GM18519 (cell line): Measurements from ENCODE around the gene HIC1.

Experiments used
- ATAC-seq: cut with Tn5 transposase; IDR thresholded peaks from one replicate; pipeline ENCODE4 v1.9.1; 2021; ENCODE audit warnings: mild to moderate bottlenecking, moderate library complexity; ENCODE audit not compliant: unreplicated experiment, low FRiP score

HIC1 gene

GRCh38 chr17:2042933-2043332, 12.0 kb upstream of the HIC1 start:
- ATAC-seq = no peak

DNA sequence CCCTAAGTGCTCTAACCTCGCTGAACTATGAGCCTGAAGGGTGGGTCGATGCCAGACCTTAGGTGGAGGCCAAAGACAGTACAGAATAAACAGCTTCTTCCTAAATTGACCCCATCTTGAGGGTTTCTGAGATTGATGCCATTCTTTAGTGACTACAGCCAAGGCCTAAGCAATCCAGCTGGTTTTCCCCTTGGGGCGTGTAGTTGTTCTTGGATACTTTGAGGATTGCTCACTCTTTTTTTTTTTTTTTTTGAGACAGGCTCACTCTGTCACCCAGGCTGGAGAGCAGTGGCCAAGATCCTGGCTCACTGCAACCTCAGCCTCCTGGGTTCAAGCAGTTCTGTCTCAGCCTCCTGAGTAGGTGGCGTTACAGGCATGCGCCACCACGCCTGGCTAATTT, 11.1 kb upstream of the HIC1 start:
- ATAC-seq = no peak

DNA sequence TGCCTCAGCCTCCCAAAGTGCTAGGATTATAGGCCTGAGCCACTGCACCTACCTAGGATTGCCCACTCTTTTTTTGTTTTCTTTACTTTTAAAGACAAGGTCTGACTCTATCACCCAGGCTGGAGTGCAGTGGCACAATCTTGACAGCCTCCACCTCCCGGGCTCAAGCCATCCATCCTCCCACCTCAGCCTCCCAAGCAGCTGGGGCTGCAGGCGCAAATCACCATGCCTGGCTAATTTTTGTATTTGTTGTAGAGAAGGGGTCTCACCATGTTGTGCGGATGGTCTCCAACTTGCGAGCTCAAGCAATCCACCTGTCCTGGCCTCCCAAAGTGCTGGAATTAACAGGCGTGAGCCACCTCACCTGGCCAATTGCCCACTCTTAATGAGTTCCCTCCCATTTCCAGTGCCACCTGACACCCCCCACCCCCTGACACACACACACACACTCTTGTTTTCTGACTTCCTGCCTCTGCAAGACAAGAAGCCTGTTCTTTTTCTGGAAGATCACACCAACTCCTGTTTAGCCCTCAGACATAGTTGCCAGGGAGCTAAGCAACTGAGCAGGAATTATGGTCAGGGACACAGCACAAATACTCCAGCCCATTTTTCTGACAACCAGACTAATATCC, 10.5 kb upstream of the HIC1 start:
- ATAC-seq = no peak

DNA sequence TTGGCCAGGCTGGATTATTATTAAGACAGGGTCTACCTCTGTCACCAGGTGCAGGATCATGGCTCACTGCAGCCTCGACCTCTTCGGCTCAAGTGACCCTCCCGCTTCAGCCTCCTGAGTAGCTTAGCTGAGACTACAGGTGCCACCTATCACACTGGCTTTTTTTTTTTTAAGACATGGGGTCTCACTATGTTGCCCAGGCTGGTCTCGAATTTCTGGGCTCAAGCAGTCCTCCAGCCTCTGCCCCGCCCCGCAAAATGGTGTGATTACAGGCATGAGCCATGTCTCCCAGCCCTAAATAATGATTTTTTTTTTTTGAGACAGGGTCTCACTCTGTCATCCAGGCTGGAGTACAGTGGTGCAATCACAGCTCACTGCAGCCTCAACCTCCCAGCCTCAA, 7.3 kb upstream of the HIC1 start:
- no peak for ATAC-seq

DNA sequence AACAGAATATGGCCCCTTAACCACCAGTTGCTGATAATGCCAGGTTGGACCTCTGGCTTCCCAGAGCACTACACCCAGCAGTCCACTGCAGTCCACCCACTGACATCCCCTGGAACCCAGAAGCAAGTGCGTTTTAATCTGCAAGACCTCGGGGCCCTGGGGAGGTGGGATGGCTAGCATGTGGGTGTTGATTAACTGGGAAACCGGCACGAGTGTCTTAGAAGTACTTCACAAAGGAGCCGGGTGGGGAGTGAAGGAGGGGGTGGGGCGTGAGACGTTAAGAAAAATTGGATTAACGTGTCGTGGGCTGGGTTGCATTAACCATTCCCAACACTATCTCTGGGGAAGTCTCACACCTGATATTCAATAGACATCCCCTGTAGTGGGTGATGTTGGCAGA, 6.1 kb upstream of the HIC1 start:
- ATAC-seq = no peak

DNA sequence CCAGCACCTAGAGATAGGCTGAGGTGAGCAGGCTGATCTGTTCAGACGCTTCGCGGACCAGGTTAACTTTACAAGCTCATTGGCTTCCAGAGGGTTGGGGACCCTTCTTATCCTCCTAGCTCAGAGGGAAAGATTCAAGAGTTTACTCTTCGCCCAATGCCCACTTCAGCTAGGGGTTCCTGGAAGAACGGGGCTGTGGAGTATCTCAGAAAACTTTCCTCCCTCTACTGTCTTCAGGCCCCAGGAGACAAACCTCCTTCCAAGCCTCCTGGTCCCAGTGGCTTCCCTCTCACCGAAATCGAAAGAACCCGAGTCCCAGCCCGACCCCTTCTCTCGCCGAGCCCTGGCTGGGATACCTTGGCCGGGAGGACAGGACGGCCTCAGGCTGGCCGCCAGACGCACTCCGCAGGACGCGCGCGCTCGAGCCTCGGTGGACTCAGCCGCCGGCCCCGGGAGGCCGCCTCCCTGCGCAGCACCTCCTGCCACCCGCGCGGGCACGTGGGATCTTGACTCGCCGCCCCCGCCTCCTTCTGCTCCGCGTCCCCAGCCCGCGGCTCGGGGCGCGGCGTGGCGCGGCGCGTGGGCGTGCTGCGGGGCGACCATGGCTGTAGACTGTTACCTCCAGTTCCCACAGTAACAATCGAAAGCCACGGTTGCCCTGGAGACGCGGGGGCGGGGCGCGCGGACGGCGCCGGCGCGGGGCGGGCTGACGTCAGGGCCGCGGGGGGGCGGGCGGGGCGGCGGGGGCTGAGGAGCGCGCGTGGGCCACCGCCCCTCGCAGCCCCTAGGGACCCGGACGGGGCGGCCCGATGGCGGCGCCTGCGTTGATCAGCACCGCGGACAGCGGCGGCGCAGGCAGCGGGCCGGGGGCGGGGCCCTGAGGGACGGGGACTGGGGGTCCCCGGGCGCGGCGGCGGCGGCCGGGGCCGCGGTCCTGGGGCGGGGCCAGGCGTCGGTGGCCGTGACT, 5.3 kb upstream of the HIC1 start:
- ATAC-seq = no peak

DNA sequence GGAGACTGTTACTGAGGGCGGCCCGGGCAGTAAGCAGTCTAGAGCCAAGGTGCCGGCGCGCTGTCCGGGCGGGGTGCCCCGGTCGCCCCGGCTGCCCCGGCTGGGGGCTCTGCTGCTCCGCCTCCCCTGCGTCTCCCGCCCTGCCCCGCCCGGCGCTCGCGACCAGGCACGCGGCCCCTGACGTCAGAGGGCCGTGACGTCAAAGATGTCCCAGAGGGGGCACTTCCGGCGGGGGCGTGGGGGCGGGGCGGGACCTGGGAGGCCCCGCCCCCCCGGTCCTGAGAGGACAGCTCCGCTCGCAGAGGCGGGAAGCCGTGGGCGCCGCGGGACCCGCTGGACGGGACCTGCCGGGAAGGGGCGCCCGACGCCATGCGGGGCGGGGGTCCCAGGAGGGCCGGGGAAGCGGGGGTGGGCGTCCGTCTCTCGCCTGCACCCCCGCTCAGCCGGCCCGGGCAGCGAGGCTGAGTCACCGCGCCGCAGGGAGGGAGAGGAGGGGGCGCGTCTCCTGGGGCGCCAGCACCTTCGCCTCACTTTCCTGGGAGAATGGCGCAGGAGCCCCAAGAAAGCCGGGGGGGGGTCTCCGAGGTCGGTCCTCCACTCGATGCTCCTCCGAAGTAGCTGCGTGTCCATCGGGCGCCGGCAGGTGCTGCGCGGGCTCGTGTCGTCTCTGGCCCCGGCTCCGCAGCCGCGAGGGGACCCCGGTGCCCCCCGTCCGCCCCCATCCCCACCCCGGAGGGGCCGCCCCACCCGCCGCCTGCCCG, 4.4 kb upstream of the HIC1 start:
- no peak for ATAC-seq

DNA sequence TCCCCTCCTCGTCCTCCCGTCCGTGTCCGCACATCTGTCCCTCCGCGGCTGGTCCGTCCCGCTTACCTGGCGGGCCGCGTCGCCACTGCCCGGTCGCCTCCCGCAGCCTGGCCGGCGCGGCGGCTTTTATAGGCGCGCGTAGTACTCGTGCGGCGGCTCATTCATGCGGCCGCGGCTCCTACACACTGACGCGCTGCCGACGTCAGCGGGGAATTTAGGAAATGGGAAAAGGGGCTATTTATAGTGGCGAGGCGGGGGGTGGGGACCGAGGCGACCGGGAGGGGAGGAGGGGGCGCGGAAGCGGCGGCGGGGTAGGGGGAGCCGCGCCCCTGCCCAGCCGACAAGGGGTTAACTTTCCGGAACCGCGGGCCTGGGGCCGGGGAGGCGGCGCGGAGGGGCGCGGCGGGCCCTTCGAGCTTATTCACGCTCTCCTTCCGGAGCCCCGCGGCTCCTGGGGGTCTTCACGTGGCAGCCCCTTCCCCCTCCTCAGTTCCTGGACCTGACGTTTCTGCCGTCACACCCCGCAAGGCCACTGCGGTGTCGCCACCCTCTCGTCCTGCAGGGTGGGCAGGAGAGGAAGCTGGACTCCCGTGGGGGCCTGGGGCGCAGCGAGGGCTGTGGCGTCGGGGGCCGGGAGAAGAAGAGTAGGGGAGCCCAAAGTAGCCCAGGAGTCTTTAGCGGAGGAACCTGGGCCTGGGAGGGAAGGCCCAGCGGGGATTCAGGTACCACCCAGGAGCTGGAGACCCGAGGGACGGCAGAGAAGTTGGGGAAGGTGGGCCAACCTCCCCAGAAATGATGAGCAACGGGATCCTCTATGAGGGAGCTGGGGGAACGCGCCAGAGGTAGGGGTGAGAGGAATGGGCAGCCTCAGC, 3.6 kb upstream of the HIC1 start:
- no peak for ATAC-seq

GRCh38 chr17:2051933-2052559, 2.9 kb upstream of the HIC1 start:
- ATAC-seq = no peak

DNA sequence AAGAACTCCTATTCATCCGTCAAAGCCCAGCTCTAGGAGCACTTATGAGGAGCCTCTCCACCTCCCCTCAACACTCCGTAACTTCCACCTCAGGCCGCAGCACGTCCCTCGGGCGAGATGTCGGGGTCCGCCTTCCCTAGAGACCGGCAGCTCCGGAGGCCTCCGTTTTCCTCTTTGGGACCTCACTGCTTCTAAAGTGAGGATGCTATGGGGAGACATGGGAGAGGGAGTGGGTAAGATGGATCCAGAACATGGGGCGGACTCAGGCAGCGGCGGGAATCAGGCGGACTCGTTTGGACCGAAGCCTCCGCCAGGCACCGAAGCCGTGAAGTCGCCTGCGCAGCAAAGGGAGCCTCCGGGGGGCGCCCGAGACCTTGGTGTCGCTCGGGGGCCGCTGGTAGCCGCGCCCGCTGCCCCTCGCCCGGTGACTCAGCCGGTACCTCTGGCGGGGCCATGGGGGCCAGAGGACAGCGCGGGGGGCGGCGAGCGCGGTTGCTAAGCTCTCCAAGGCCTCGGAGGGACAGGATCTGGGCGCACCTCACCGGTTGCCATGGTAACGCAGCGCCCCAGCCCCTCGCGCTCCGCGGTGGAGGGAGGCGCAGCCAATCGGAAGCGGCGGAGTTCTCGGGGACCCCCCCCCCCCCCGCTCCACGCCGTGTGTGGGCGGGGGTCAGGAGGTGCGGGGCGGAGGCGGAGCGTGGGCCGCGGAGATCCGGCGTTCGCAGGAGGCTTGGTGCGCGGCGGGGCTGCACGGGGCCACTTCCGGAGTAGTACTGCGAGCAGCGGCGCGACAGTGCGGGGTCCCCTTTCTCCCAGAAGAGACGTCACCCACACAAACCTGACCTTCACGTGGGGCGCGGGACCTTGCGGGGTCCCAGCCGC, 1.3 kb upstream of the HIC1 start:
- ATAC-seq = no peak

- ATAC-seq = no peak
Measured at GRCh38 chr17:2054262-2054511, 716 bp upstream of the HIC1 start.

DNA sequence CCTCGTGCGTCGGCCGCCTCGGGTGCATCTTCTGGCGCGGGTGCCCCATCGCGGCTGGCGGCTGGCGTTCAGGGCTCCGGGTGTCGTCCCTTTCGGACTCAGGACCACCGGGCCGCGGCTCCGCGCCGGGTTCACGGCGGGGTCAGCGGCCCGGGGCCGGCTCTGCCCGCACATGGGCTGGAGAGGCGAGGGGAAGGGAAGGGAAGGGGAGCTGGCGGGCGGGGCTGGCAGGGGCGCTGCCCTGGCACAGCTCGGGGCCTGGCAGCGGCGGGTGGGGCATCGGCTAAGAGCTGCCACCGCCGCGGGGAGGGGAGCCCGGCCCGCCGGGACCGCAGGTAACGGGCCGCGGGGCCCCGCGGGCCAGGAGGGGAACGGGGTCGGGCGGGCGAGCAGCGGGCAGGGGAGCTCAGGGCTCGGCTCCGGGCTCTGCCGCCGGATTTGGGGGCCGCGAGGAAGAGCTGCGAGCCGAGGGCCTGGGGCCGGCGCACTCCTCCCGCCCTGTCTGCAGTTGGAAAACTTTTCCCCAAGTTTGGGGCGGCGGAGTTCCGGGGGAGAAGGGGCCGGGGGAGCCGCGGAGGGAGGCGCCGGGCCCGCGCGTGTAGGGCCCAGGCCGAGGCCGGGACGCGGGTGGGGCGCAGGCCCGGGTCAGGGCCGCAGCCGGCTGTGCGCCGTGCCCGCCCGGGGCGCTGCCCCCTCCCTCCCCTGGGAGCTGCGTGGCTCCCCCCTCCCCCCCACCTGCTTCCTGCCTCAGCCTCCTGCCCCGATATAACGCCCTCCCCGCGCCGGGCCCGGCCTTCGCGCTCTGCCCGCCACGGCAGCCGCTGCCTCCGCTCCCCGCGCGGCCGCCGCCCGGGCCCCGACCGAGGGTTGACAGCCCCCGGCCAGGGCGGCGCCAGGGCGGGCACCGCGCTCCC, 646 bp downstream of the HIC1 start:
- ATAC-seq = no peak

DNA sequence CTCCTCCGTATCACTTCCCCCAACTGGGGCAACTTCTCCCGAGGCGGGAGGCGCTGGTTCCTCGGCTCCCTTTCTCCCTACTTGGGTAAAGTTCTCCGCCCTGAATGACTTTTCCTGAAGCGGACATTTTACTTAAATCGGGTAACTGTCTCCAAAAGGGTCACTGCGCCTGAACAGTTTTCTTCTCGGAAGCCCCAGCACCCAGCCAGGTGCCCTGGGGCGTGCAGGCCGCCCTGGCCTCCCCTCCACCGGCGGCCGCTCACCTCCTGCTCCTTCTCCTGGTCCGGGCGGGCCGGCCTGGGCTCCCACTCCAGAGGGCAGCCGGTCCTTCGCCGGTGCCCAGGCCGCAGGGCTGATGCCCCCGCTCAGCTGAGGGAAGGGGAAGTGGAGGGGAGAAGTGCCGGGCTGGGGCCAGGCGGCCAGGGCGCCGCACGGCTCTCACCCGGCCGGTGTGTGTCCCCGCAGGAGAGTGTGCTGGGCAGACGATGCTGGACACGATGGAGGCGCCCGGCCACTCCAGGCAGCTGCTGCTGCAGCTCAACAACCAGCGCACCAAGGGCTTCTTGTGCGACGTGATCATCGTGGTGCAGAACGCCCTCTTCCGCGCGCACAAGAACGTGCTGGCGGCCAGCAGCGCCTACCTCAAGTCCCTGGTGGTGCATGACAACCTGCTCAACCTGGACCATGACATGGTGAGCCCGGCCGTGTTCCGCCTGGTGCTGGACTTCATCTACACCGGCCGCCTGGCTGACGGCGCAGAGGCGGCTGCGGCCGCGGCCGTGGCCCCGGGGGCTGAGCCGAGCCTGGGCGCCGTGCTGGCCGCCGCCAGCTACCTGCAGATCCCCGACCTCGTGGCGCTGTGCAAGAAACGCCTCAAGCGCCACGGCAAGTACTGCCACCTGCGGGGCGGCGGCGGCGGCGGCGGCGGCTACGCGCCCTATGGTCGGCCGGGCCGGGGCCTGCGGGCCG, 1.6 kb downstream of the HIC1 start:
- no peak for ATAC-seq

GRCh38 chr17:2057175-2057759, 2.4 kb downstream of the HIC1 start:
- no peak for ATAC-seq

GRCh38 chr17:2057760-2058585, 3.1 kb downstream of the HIC1 start:
- no peak for ATAC-seq
